GM19023 (cell line): Measurements from ENCODE around the gene MYDGF.
"Not testable (repeated sequence)": the region's sequence is repeated elsewhere in the genome, so short reads cannot be mapped to it uniquely, and the experiment has no call there.

Experiments
- ATAC-seq: cut with Tn5 transposase; IDR thresholded peaks from one replicate; pipeline ENCODE4 v1.9.1; 2021; ENCODE audit warnings: mild to moderate bottlenecking, moderate library complexity; ENCODE audit not compliant: unreplicated experiment

Gene MYDGF

GRCh38 chr19:4700693-4700970 is 30.5 kb upstream of the MYDGF start:
- no peak for ATAC-seq

GRCh38 chr19:4699826-4700692 is 29.9 kb upstream of the MYDGF start:
- no peak for ATAC-seq

GRCh38 chr19:4697304-4697703 is 27.2 kb upstream of the MYDGF start:
- no peak for ATAC-seq

- ATAC-seq = no peak
These were observed 25.1 kb upstream of the MYDGF start for GRCh38 chr19:4695224-4695731.

GRCh38 chr19:4694211-4694987 is 24.3 kb upstream of the MYDGF start:
- no peak for ATAC-seq

- no peak for ATAC-seq
These were observed 23.5 kb upstream of the MYDGF start for GRCh38 chr19:4693471-4694121.

- no peak for ATAC-seq
These were observed 22.9 kb upstream of the MYDGF start for GRCh38 chr19:4693078-4693350.

- no peak for ATAC-seq
These were observed 22.3 kb upstream of the MYDGF start for GRCh38 chr19:4692251-4693077.

GRCh38 chr19:4691373-4691772 is 21.2 kb upstream of the MYDGF start:
- ATAC-seq = no peak

GRCh38 chr19:4690361-4690760 is 20.2 kb upstream of the MYDGF start:
- ATAC-seq = no peak

- no peak for ATAC-seq
These were observed 19.3 kb upstream of the MYDGF start for GRCh38 chr19:4689403-4689802.

- ATAC-seq = no peak
These were observed 18.4 kb upstream of the MYDGF start for GRCh38 chr19:4688587-4688986.

GRCh38 chr19:4687396-4687795 is 17.3 kb upstream of the MYDGF start:
- ATAC-seq = no peak

- no peak for ATAC-seq
These were observed 16.6 kb upstream of the MYDGF start for GRCh38 chr19:4686700-4687099.

GRCh38 chr19:4684312-4685095 is 14.4 kb upstream of the MYDGF start:
- ATAC-seq = no peak

- no peak for ATAC-seq
These were observed 12.5 kb upstream of the MYDGF start for GRCh38 chr19:4682417-4683200.

GRCh38 chr19:4680021-4680420 is 9.9 kb upstream of the MYDGF start:
- ATAC-seq = not testable (repeated sequence)

GRCh38 chr19:4678881-4679790 is 9.0 kb upstream of the MYDGF start:
- ATAC-seq = no peak
